ENCODE measurements around the gene ARHGAP26. TPM values are rescaled to one million over a fixed set of nuclear protein-coding genes. Genes with fewer than 3 reads are reported as not detected.

Gene ARHGAP26
- total and polyA plus RNA-seq, 4 donors: 1.8 to 16.7 (median 4.1) TPM

- Histone ChIP-seq H3K36me3 (ENCODE audit: control insufficient read depth in 4 of 4, insufficient read depth in 3 of 4, low read depth in 1 of 4, low read length in 3 of 4) (peaks cover 0 to 11% (median 4%) of the 10 kb centered on the region in 4 donors), H3K4me1 (ENCODE audit: control insufficient read depth in 4 of 4, insufficient read depth in 4 of 4, low read length in 3 of 4) (no peaks in the 10 kb centered on the region), H3K27me3 (ENCODE audit: control insufficient read depth in 4 of 4, insufficient read depth in 4 of 4, low read length in 3 of 4) (no peaks in the 10 kb centered on the region), H3K4me3 (ENCODE audit: low read depth in 1 of 3, low read length in 3 of 3) (no peak overlapping the region), H3K9me3 (ENCODE audit: control insufficient read depth in 4 of 4, low read length in 3 of 4) (no peaks in the 10 kb centered on the region), H3K9ac (ENCODE audit: low read depth in 1 of 2, low read length in 2 of 2) (no peak overlapping the region), H3K27ac (ENCODE audit: low read depth in 1 of 2, low read length in 2 of 2) (no peak overlapping the region)
- TF ChIP-seq YY1 (IDR thresholded peaks at IDR 0.05): no peak
- TF ChIP-seq RXRA (IDR thresholded peaks at IDR 0.05): no peak
- no peak for TF ChIP-seq GABPA (IDR thresholded peaks at IDR 0.05 in 1 of 2, conservative IDR thresholded peaks at IDR 0.05 in 1 of 2)
- no peak for TF ChIP-seq FOXA1 (IDR thresholded peaks at IDR 0.05)
- TF ChIP-seq JUND (IDR thresholded peaks at IDR 0.05): no peak
- TF ChIP-seq ATF3 (IDR thresholded peaks at IDR 0.05): no peak
- TF ChIP-seq FOXA2 (IDR thresholded peaks at IDR 0.05): no peak
- TF ChIP-seq RAD21 (IDR thresholded peaks at IDR 0.05): no peak
- no peak for TF ChIP-seq HNF4G (IDR thresholded peaks at IDR 0.05)
- no peak for TF ChIP-seq REST (IDR thresholded peaks at IDR 0.05)
- no peak for TF ChIP-seq MAX (IDR thresholded peaks at IDR 0.05)
- no peak for TF ChIP-seq NR2F2 (IDR thresholded peaks at IDR 0.05)
- TF ChIP-seq HNF4A (conservative IDR thresholded peaks at IDR 0.05): no peak
- TF ChIP-seq SP1 (IDR thresholded peaks at IDR 0.05): no peak
- no peak for TF ChIP-seq TAF1 (conservative IDR thresholded peaks at IDR 0.05)
- no peak for TF ChIP-seq CTCF (IDR thresholded peaks at IDR 0.05; ENCODE audit: low read depth, low read length, missing input control)
- TF ChIP-seq ZBTB33 (IDR thresholded peaks at IDR 0.05): no peak
- no peak for TF ChIP-seq EGR1 (IDR thresholded peaks at IDR 0.05; ENCODE audit: low read depth in 2 of 2)
- no peak for DNase-seq (ENCODE audit: low spot score)
Measured at GRCh38 chr5:143072734-143073133, 302.6 kb downstream of the ARHGAP26 start.

All from liver (tissue), 9 donors.